Endothelial cell of umbilical vein (primary cell): ENCODE data around the gene C7orf33. TPM values are rescaled to one million over a fixed set of nuclear protein-coding genes. Genes with fewer than 3 reads are reported as not detected.

Experiments used
- BruUV-seq: library from RNA; stranded (reverse); fragments of 400-500 nt; replicated peaks from 2 replicates; lab custom pipeline; 2021; lab: Mats Ljungman, UMichigan
- CTCF ChIA-PET: fragments of 300-600, 350-600 bp; sonication (Branson Sonifier 250); formaldehyde crosslinking; loops from one replicate; lab custom pipeline; 2021; ENCODE audit warnings: antibody characterized with exemption, inconsistent platforms; lab: Charles Lee
- POLR2A ChIA-PET: fragments of 300-600, 350-600 bp; sonication (Branson Sonifier 250); formaldehyde crosslinking; loops from one replicate; lab custom pipeline; 2021; ENCODE audit warnings: antibody characterized with exemption, inconsistent platforms; lab: Charles Lee
- DNase-seq: peaks from one replicate; pipeline ENCODE4 v3.0.0-alpha.2; 2011; ENCODE audit warnings: low read depth, low spot score
- FAIRE-seq: peaks from 2 replicates; lab custom pipeline; 2011; peaks lifted over from hg19 to GRCh38; lab: Jason Lieb, UNC
- H2AFZ ChIP-seq: 2 replicates; pipeline ENCODE4 v1.6.0; 2012; ENCODE audit warnings: low read depth, low read length, control low read depth, inconsistent platforms
- H3K27ac ChIP-seq: 2 replicates; pipeline ENCODE4 v1.5.1; 2011; ENCODE audit warnings: low read depth, mild to moderate bottlenecking, control low read depth, low read length, moderate library complexity; ENCODE audit not compliant: insufficient read depth
- H3K27me3 ChIP-seq, 2 experiments: 2 replicates each; pipeline versions ENCODE4 v1.6.0 to v1.6.1; 2011; ENCODE audit warnings: low read length in 2 of 2, mixed read lengths in 1 of 2; ENCODE audit not compliant: control insufficient read depth in 2 of 2, insufficient read depth in 2 of 2
- H3K36me3 ChIP-seq, 2 experiments: 2 replicates in 1 of 2; 3 replicates in 1 of 2; pipeline ENCODE4 v1.5.1; 2011; ENCODE audit warnings: low read length in 2 of 2, mild to moderate bottlenecking in 1 of 2, moderate library complexity in 1 of 2; ENCODE audit not compliant: control insufficient read depth in 2 of 2, insufficient read depth in 2 of 2; ENCODE audit errors: extremely low read depth in 1 of 2
- H3K4me1 ChIP-seq: 3 replicates; pipeline ENCODE4 v1.5.1; 2011; ENCODE audit warnings: mild to moderate bottlenecking, low read length; ENCODE audit not compliant: control insufficient read depth, insufficient read depth; ENCODE audit errors: extremely low read depth
- H3K4me2 ChIP-seq: 2 replicates; pipeline ENCODE4 v1.6.1; 2011; ENCODE audit warnings: low read length, control low read depth, mixed read lengths; ENCODE audit not compliant: insufficient read depth
- H3K4me3 ChIP-seq, 3 experiments: fragments of 200-600 bp in 1 of 3; sonication (generic), shearing (Covaris generic) in 1 of 3; replicated peaks in 1 of 3; 2 replicates each; pipeline ENCODE4 v1.5.1; 2011 to 2016; ENCODE audit warnings: control low read depth in 3 of 3, low read length in 3 of 3, mild to moderate bottlenecking in 2 of 3, inconsistent platforms in 1 of 3, low read depth in 1 of 3, moderate library complexity in 1 of 3; ENCODE audit not compliant: insufficient read depth in 1 of 3
- H3K79me2 ChIP-seq: 2 replicates; pipeline ENCODE4 v1.6.0; 2012; ENCODE audit warnings: low read length, inconsistent platforms; ENCODE audit not compliant: control insufficient read depth, insufficient read depth
- H3K9ac ChIP-seq: replicated peaks from 2 replicates; pipeline ENCODE3; 2011; ENCODE audit warnings: low read length, control low read depth; ENCODE audit not compliant: insufficient read depth; ENCODE audit errors: extremely low read depth
- H3K9me1 ChIP-seq: replicated peaks from 3 replicates; pipeline ENCODE4 v1.6.0; 2011; ENCODE audit warnings: mild to moderate bottlenecking, low read length; ENCODE audit not compliant: control insufficient read depth, insufficient read depth; ENCODE audit errors: extremely low read depth
- H3K9me3 ChIP-seq: replicated peaks from 2 replicates; pipeline ENCODE4 v1.5.1; 2012; ENCODE audit warnings: low read length, inconsistent platforms; ENCODE audit not compliant: control insufficient read depth, insufficient read depth
- H4K20me1 ChIP-seq: replicated peaks from 2 replicates; pipeline ENCODE3; 2011; ENCODE audit warnings: mild to moderate bottlenecking, low read length; ENCODE audit not compliant: control insufficient read depth, insufficient read depth; ENCODE audit errors: extremely low read depth
- CTCF ChIP-seq, 2 donors: IDR thresholded peaks; 1 replicate in 1 of 2; 2 replicates in 1 of 2; pipeline ENCODE4 v1.5.1; 2011; ENCODE audit warnings: low read length in 2 of 2, mild to moderate bottlenecking in 2 of 2, moderate library complexity in 2 of 2, control low read depth in 1 of 2, inconsistent platforms in 1 of 2, low read depth in 1 of 2; ENCODE audit not compliant: insufficient read depth in 1 of 2; ENCODE audit errors: extremely low read depth in 1 of 2
- EZH2 ChIP-seq: IDR thresholded peaks from 2 replicates; pipeline ENCODE4 v1.6.1; 2012; ENCODE audit warnings: borderline replicate concordance, low read depth, mild to moderate bottlenecking, moderate library complexity, low read length, inconsistent platforms; ENCODE audit not compliant: severe bottlenecking
- FOS ChIP-seq: IDR thresholded peaks from 2 replicates; pipeline ENCODE4 v1.6.1; 2011; ENCODE audit warnings: mild to moderate bottlenecking, low read length, moderate library complexity, borderline replicate concordance; ENCODE audit not compliant: insufficient read depth
- GATA2 ChIP-seq: IDR thresholded peaks from 2 replicates; pipeline ENCODE4 v1.7.0; 2011; ENCODE audit warnings: low read depth, mild to moderate bottlenecking, moderate library complexity, mixed read lengths, low read length; ENCODE audit not compliant: insufficient read length, insufficient read depth
- JUN ChIP-seq: IDR thresholded peaks from 2 replicates; pipeline ENCODE4 v1.6.1; 2011; ENCODE audit warnings: borderline replicate concordance, low read depth; ENCODE audit not compliant: insufficient read length, insufficient read depth
- MAX ChIP-seq: IDR thresholded peaks from 2 replicates; pipeline ENCODE4 v1.6.1; 2011; ENCODE audit not compliant: insufficient read depth, insufficient read length
- MYC ChIP-seq: IDR thresholded peaks from one replicate; pipeline ENCODE4 v1.6.1; 2011; ENCODE audit warnings: mild to moderate bottlenecking, low read depth, low read length
- POLR2A ChIP-seq: IDR thresholded peaks from 2 replicates; pipeline ENCODE4 v1.6.1; 2012; ENCODE audit warnings: low read depth, mild to moderate bottlenecking, control low read depth, low read length
- POLR2AphosphoS5 ChIP-seq: IDR thresholded peaks from 2 replicates; pipeline ENCODE4 v1.6.1; 2012; ENCODE audit warnings: low read depth, mild to moderate bottlenecking, control low read depth, low read length, moderate library complexity; ENCODE audit not compliant: insufficient read depth
- dilution Hi-C: fragments of 300-500 bp; cut with MboI; formaldehyde crosslinking; loops from one replicate; pipeline ENCODE4 v1.15.0; 2019; ENCODE audit warnings: low sequenced_read_pairs; ENCODE audit not compliant: extremely low pct_ligation_motif_present
- intact Hi-C: fragments of 100-400 bp; cut with micrococcal nuclease; formaldehyde crosslinking; loops from one replicate; pipeline ENCODE4 v1.10.0; 2022
- polyA plus RNA-seq, 4 experiments: library from polyadenylated mRNA; depleted of rRNA in 3 of 4; stranded (reverse) in 3 of 4; unstranded in 1 of 4; fragments of >200 nt; gene quantifications; 2 replicates each; pipeline versions ENCODE4 v1.2.1 to v1.2.3, GENCODE V29; 2011 to 2012; ENCODE audit warnings: missing spikeins in 1 of 4
- total RNA-seq: library from RNA; stranded (reverse); gene quantifications from 2 replicates; pipeline ENCODE4 v1.2.3, GENCODE V29; 2021

C7orf33 gene
- total and polyA plus RNA-seq, 2 donors (not counting 3 experiments of a cell fraction or from before 2014, with no cell fraction given) = not detected

- H3K4me3 ChIP-seq = no peak overlapping the region
- FAIRE-seq (no peak), DNase-seq (no peak)
- H3K27ac ChIP-seq = no peak overlapping the region
- no TSS peak for BruUV-seq
- H3K79me2 ChIP-seq = no peaks in the 10 kb centered on the region
- H3K36me3 ChIP-seq = no peaks in the 10 kb centered on the region
- no peak for TF ChIP-seq POLR2A
- TF ChIP-seq MAX = no peak
- TF ChIP-seq GATA2 = no peak
- TF ChIP-seq CTCF (IDR thresholded peaks at IDR 0.05; ENCODE audit: extremely low read depth in 1 of 2, insufficient read depth in 1 of 2, low read depth in 1 of 2, low read length in 2 of 2) = no peak
- no peak for TF ChIP-seq MYC
- TF ChIP-seq FOS = no peak
- no peak for TF ChIP-seq JUN
- no peak for TF ChIP-seq EZH2
- TF ChIP-seq POLR2AphosphoS5 = no peak
- H3K4me2 ChIP-seq = no peak overlapping the region
- H4K20me1 ChIP-seq = no peaks in the 10 kb centered on the region
- ChIA-PET CTCF (no interaction called here), POLR2A (no interaction called here)
- no peak overlapping the region for H2AFZ ChIP-seq
- dilution Hi-C loops (no loop called here), intact Hi-C loops (loop anchor here (10.0 kb wide), 3 partner anchors 203 to 523 kb away; partner anchors contain the start of genes EZH2 and ZNF786)
- no peaks in the 10 kb centered on the region for H3K4me1 ChIP-seq
- H3K27me3 ChIP-seq = no peaks in the 10 kb centered on the region
- H3K9ac ChIP-seq = no peak overlapping the region
- no peaks in the 10 kb centered on the region for H3K9me3 ChIP-seq
- H3K9me1 ChIP-seq = no peaks in the 10 kb centered on the region
Measured at GRCh38 chr7:148571381-148571780, 19.2 kb upstream of the C7orf33 start.
